WI38 (cell line): Measurements from ENCODE around the gene MYO1E.
"Not testable (repeated sequence)": the region's sequence is repeated elsewhere in the genome, so short reads cannot be mapped to it uniquely, and the experiment has no call there.

Experiments
- H3K4me3 ChIP-seq: 2 replicates; pipeline ENCODE4 v1.5.1; 2011; ENCODE audit warnings: low read depth, mild to moderate bottlenecking, control low read depth, low read length
- TF ChIP-seq, protein P1 (sequence below): IDR thresholded peaks from 2 replicates; pipeline ENCODE4 v1.5.1; 2012; ENCODE audit warnings: low read depth, mild to moderate bottlenecking, control low read depth, low read length

The MYO1E gene

DNA sequence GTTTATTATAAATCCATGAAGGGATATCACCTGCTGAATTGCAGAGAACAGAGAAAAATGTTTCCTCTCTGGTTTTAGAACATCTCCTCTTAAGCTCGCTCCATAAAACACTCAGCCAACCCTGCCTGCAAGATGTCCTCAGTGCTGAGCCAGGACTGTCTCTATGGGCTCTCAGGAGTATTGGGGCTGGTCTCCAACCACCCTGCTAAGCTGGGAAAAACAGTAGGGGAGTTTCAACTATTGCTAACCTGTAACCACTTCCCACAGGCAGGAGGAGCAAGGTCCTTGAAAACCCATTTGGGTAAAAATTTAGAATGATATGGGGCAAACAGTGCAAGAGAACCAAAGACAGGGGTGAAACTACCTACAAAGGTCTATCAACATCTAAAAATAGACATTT lies 34.3 kb downstream of the MYO1E start:
- TF ChIP-seq, protein P1, sequence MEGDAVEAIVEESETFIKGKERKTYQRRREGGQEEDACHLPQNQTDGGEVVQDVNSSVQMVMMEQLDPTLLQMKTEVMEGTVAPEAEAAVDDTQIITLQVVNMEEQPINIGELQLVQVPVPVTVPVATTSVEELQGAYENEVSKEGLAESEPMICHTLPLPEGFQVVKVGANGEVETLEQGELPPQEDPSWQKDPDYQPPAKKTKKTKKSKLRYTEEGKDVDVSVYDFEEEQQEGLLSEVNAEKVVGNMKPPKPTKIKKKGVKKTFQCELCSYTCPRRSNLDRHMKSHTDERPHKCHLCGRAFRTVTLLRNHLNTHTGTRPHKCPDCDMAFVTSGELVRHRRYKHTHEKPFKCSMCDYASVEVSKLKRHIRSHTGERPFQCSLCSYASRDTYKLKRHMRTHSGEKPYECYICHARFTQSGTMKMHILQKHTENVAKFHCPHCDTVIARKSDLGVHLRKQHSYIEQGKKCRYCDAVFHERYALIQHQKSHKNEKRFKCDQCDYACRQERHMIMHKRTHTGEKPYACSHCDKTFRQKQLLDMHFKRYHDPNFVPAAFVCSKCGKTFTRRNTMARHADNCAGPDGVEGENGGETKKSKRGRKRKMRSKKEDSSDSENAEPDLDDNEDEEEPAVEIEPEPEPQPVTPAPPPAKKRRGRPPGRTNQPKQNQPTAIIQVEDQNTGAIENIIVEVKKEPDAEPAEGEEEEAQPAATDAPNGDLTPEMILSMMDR, result no peak
- no peak overlapping the region for H3K4me3 ChIP-seq

DNA sequence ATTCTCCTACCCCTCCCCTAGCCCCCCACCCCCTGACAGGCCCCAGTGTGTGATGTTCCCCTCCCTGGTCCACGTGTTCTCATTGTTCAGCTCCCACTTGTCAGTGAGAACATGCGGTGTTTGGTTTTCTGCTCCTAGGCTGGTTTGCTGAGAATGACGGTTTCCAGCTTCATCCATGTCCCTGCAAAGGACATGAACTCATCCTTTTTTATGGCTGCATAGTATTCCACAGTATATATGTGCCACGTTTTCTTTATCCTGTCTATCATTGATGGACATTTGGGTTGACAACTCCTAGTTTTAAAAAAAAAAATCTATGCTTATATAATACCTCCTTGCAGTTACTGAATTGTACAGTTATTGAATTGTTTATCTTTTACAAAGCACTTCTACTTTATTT lies 35.9 kb downstream of the MYO1E start:
- H3K4me3 ChIP-seq, result not testable (repeated sequence)

DNA sequence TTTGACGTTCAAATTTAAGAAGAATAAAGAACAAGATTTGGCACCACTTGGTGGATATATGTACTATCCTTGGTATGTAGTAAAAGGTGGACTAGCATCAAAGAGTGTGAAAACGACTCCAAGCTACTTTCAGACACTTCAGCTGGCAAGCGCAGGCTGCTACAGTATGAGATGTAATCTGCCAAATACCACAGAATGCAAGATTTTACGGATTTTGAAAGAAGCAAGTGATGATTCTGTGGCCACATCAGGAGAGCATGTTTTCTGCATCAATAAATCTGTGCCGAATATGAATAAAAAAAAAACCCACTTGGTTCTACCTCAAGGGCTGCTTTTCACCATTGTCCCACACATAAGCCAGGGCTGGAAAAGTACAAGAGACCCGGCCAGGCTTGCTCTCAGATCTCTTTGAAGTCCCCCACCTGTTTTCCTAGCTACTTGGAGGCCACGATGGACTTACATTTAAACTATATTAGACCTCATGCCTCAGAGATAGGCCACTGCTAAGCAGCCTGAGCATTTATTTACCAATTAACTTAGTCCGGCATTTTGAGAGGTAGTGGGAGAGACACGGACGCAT lies 37.4 kb downstream of the MYO1E start:
- TF ChIP-seq, protein P1, result no peak
- H3K4me3 ChIP-seq, result no peak overlapping the region

DNA sequence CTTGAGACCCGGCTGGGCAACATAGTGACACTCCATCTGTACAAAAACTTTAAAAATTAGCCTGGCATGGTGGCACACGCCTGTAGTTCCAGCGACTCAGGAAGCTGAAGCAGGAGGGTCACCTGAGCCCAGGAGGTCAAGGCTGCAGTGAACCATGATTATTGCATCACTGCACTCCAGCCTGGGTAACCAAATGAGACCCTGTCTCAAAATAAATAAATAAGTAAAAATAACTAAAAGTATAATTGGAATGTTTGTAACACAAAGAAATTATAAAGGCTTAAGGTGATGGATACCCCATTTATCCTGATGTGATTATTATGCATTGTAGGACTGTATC lies 38.6 kb downstream of the MYO1E start:
- TF ChIP-seq, protein P1, result no peak

DNA sequence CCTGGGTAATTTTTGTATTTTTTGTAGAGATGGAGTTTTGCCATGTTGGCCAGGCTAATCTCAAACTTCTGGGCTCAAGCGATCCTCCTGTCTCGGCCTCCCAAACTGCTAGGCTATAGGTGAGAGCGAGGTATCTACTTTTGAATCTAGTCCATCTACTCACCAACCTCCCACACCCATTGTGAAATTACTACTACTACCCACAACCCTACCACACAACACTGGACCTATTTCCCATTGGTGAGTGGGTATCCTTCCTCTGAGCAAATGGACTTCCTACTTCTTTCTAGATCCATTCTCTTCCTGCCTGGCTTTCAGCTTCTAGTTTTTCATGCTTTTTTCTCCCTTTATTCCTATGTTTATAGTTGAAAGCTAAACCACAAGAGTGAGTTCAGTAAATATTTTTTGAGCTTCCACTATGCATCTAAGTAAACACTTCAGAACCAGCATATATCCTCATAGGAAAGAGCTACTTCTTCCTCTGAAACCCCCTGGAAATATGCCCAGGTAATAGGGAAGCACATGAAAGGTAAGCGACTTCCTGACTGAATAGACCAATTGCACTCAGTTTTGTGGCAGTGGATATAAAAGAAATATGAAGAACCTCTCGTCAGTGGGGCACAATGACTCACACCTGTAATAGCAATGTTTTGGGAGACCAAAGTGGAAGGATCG lies 39.1 kb downstream of the MYO1E start:
- TF ChIP-seq, protein P1, result no peak
- H3K4me3 ChIP-seq, result no peak overlapping the region

More for the DNA sequence above, 38.6 kb downstream of the MYO1E start:
- no peak overlapping the region for H3K4me3 ChIP-seq

DNA sequence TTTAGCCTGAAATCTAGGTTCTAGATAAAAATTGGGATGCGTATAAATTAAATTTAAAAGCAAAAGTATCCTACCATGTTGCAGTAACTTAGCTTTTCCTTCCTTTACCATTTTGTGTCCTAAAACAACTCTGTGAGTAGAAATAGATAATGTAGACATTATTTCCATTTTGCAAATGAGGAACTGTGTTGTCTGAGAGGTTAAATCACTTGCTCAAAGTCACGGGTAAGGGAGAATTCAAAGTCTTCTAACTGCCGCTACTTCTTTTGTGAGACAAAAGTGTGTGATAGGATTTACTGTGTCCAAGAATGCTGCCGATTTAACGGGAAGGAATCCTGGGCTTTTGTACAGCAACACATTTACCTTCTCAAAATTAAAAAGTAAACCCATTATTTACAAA lies 40.7 kb downstream of the MYO1E start:
- TF ChIP-seq, protein P1, result no peak
- H3K4me3 ChIP-seq, result no peak overlapping the region

DNA sequence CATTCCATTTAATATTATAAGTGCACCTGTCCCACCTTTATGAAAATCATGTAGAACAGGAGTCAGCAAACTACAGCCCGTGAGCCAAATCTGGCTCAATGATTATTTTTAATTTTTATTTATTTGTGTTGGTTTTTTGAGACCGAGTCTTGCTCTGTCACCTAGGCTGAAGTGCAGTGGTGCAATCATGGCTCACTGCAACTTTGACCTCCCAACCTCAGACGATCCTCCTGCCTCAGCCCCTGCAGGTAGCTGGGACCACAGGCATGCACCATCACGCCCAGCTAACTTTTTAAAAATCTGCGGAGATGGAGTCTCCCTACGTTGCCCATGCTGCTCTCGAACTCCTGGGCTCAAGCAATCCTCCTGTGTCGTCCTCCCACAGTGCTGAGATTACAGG lies 42.0 kb downstream of the MYO1E start:
- TF ChIP-seq, protein P1, result no peak
- H3K4me3 ChIP-seq, result no peak overlapping the region
